Stimulated activated naive CD8-positive, alpha-beta T cell treated with anti-CD3 and anti-CD28 coated beads, Interleukin-15, Interleukin-2, amounts not matched to agents 100 ng/mL and 50 ng/mL, for 24 hours (primary cell): ENCODE measurements around the gene PGRMC2.
"Not testable (repeated sequence)": the region's sequence is repeated elsewhere in the genome, so short reads cannot be mapped to it uniquely, and the experiment has no call there.

Source experiments
- H3K27ac Mint-ChIP-seq: one replicate; pipeline ENCODE4 v1.8.0; 2021; ENCODE audit warnings: mild to moderate bottlenecking, mixed read lengths
- H3K27me3 Mint-ChIP-seq: one replicate; pipeline ENCODE4 v1.8.0; 2021; ENCODE audit warnings: mixed read lengths
- H3K36me3 Mint-ChIP-seq: one replicate; pipeline ENCODE4 v1.8.0; 2021; ENCODE audit warnings: low read depth, mixed read lengths
- H3K4me1 Mint-ChIP-seq: one replicate; pipeline ENCODE4 v1.8.0; 2021; ENCODE audit warnings: low read depth, mixed read lengths
- H3K4me3 Mint-ChIP-seq: one replicate; pipeline ENCODE4 v1.8.0; 2021; ENCODE audit warnings: mild to moderate bottlenecking, mixed read lengths
- H3K9me3 Mint-ChIP-seq: one replicate; pipeline ENCODE4 v1.8.0; 2021; ENCODE audit warnings: mixed read lengths

Gene PGRMC2

GRCh38 chr4:128265550-128265949, 22.1 kb downstream of the PGRMC2 start:
- not testable (repeated sequence) for H3K4me1 Mint-ChIP-seq, H3K9me3 Mint-ChIP-seq, H3K27me3 Mint-ChIP-seq, H3K36me3 Mint-ChIP-seq, H3K4me3 Mint-ChIP-seq, H3K27ac Mint-ChIP-seq

- H3K4me1 Mint-ChIP-seq, H3K9me3 Mint-ChIP-seq, H3K27ac Mint-ChIP-seq, H3K27me3 Mint-ChIP-seq, H3K36me3 Mint-ChIP-seq, H3K4me3 Mint-ChIP-seq: not testable (repeated sequence)
Observed at GRCh38 chr4:128259889-128260288, 27.7 kb downstream of the PGRMC2 start.

GRCh38 chr4:128258166-128258565, 29.4 kb downstream of the PGRMC2 start:
- not testable (repeated sequence) for H3K36me3 Mint-ChIP-seq, H3K9me3 Mint-ChIP-seq, H3K4me3 Mint-ChIP-seq, H3K4me1 Mint-ChIP-seq, H3K27ac Mint-ChIP-seq
- peaks cover 16% of the 10 kb centered on the region for H3K27me3 Mint-ChIP-seq

- peaks cover 16% of the 10 kb centered on the region for H3K27me3 Mint-ChIP-seq
Observed at GRCh38 chr4:128256539-128256938, 31.1 kb downstream of the PGRMC2 start.

GRCh38 chr4:128255906-128256305, 31.7 kb downstream of the PGRMC2 start:
- Mint-ChIP-seq H3K4me1 (no peaks in the 10 kb centered on the region), H3K9me3 (no peaks in the 10 kb centered on the region), H3K36me3 (no peaks in the 10 kb centered on the region), H3K27me3 (peaks cover 12% of the 10 kb centered on the region), H3K27ac (no peak overlapping the region), H3K4me3 (no peak overlapping the region)

More at GRCh38 chr4:128256539-128256938, 31.1 kb downstream of the PGRMC2 start:
- Mint-ChIP-seq H3K36me3 (no peaks in the 10 kb centered on the region), H3K4me3 (no peak overlapping the region), H3K4me1 (no peaks in the 10 kb centered on the region), H3K27ac (no peak overlapping the region), H3K9me3 (no peaks in the 10 kb centered on the region)

GRCh38 chr4:128249787-128250668, 37.6 kb downstream of the PGRMC2 start:
- no peak overlapping the region for H3K27ac Mint-ChIP-seq
- no peaks in the 10 kb centered on the region for H3K4me1 Mint-ChIP-seq

GRCh38 chr4:128247906-128248305, 39.7 kb downstream of the PGRMC2 start:
- H3K4me3 Mint-ChIP-seq, result no peak overlapping the region
- H3K27ac Mint-ChIP-seq, result no peak overlapping the region
- H3K27me3 Mint-ChIP-seq, result no peaks in the 10 kb centered on the region
- H3K36me3 Mint-ChIP-seq, result no peaks in the 10 kb centered on the region
- H3K9me3 Mint-ChIP-seq, result peaks cover 3% of the 10 kb centered on the region
- no peaks in the 10 kb centered on the region for H3K4me1 Mint-ChIP-seq

More at GRCh38 chr4:128249787-128250668, 37.6 kb downstream of the PGRMC2 start:
- Mint-ChIP-seq H3K27me3 (peaks cover 10% of the 10 kb centered on the region), H3K4me3 (no peak overlapping the region), H3K9me3 (peaks cover 3% of the 10 kb centered on the region), H3K36me3 (no peaks in the 10 kb centered on the region)

GRCh38 chr4:128245391-128245790, 42.2 kb downstream of the PGRMC2 start:
- not testable (repeated sequence) for H3K4me3 Mint-ChIP-seq, H3K9me3 Mint-ChIP-seq, H3K27me3 Mint-ChIP-seq, H3K27ac Mint-ChIP-seq, H3K4me1 Mint-ChIP-seq, H3K36me3 Mint-ChIP-seq

GRCh38 chr4:128244379-128244778, 43.2 kb downstream of the PGRMC2 start:
- Mint-ChIP-seq H3K36me3 (no peaks in the 10 kb centered on the region), H3K9me3 (peaks cover under 1% of the 10 kb centered on the region), H3K27me3 (peaks cover 12% of the 10 kb centered on the region), H3K4me3 (no peak overlapping the region), H3K4me1 (no peaks in the 10 kb centered on the region), H3K27ac (no peak overlapping the region)

GRCh38 chr4:128242601-128243000, 45.0 kb downstream of the PGRMC2 start:
- Mint-ChIP-seq H3K4me3 (no peak overlapping the region), H3K36me3 (no peaks in the 10 kb centered on the region), H3K27me3 (peaks cover 13% of the 10 kb centered on the region), H3K4me1 (no peaks in the 10 kb centered on the region), H3K27ac (no peak overlapping the region), H3K9me3 (no peaks in the 10 kb centered on the region)

- H3K4me3 Mint-ChIP-seq, result no peak overlapping the region
- no peaks in the 10 kb centered on the region for H3K9me3 Mint-ChIP-seq
- H3K4me1 Mint-ChIP-seq, result no peaks in the 10 kb centered on the region
- H3K27ac Mint-ChIP-seq, result no peak overlapping the region
- no peaks in the 10 kb centered on the region for H3K36me3 Mint-ChIP-seq
- H3K27me3 Mint-ChIP-seq, result peaks cover 16% of the 10 kb centered on the region
Observed at GRCh38 chr4:128241981-128242380, 45.6 kb downstream of the PGRMC2 start.

GRCh38 chr4:128241425-128241913, 46.1 kb downstream of the PGRMC2 start:
- Mint-ChIP-seq H3K9me3 (no peaks in the 10 kb centered on the region), H3K27ac (no peak overlapping the region), H3K27me3 (peaks cover 16% of the 10 kb centered on the region), H3K36me3 (no peaks in the 10 kb centered on the region), H3K4me3 (no peak overlapping the region), H3K4me1 (no peaks in the 10 kb centered on the region)

- Mint-ChIP-seq H3K9me3 (no peaks in the 10 kb centered on the region), H3K4me1 (no peaks in the 10 kb centered on the region), H3K27ac (no peak overlapping the region), H3K27me3 (peaks cover 16% of the 10 kb centered on the region), H3K36me3 (no peaks in the 10 kb centered on the region), H3K4me3 (no peak overlapping the region)
Observed at GRCh38 chr4:128241019-128241418, 46.6 kb downstream of the PGRMC2 start.

GRCh38 chr4:128234836-128235235, 52.8 kb downstream of the PGRMC2 start:
- peaks cover 9% of the 10 kb centered on the region for H3K27me3 Mint-ChIP-seq
- peaks cover 3% of the 10 kb centered on the region for H3K9me3 Mint-ChIP-seq
- no peak overlapping the region for H3K27ac Mint-ChIP-seq
- H3K4me3 Mint-ChIP-seq, result no peak overlapping the region
- H3K36me3 Mint-ChIP-seq, result no peaks in the 10 kb centered on the region
- H3K4me1 Mint-ChIP-seq, result no peaks in the 10 kb centered on the region

- Mint-ChIP-seq H3K4me3 (no peak overlapping the region), H3K4me1 (no peaks in the 10 kb centered on the region), H3K36me3 (no peaks in the 10 kb centered on the region), H3K27me3 (peaks cover 9% of the 10 kb centered on the region), H3K27ac (no peak overlapping the region), H3K9me3 (peaks cover 3% of the 10 kb centered on the region)
Observed at GRCh38 chr4:128232719-128233118, 54.9 kb downstream of the PGRMC2 start.
